AG04450 (cell line): ENCODE data around the gene SIAH3. TPM values are rescaled to one million over a fixed set of nuclear protein-coding genes. Genes with fewer than 3 reads are reported as not detected.

Source experiments
- CTCF ChIA-PET: fragments of 300-600, 350-600 bp; formaldehyde crosslinking; extraction: SDS; loops from one replicate; lab custom pipeline; 2022; ENCODE audit warnings: antibody characterized with exemption, inconsistent platforms; lab: Charles Lee
- POLR2A ChIA-PET: fragments of 350-600 bp; formaldehyde crosslinking; extraction: SDS; loops from one replicate; lab custom pipeline; 2021; ENCODE audit warnings: antibody characterized with exemption, inconsistent platforms; lab: Yijun Ruan, JAX
- DNase-seq: peaks from one replicate; pipeline ENCODE4 v3.0.0-alpha.2; 2011; ENCODE audit warnings: low read depth, low spot score
- H3K27ac ChIP-seq: one replicate; pipeline ENCODE4 v1.5.1; 2012; ENCODE audit warnings: low read depth, low read length, control low read depth
- H3K27me3 ChIP-seq: one replicate; pipeline ENCODE4 v1.6.0; 2012; ENCODE audit warnings: low read length; ENCODE audit not compliant: control insufficient read depth, insufficient read depth
- H3K4me3 ChIP-seq: 2 replicates; pipeline ENCODE4 v1.5.1; 2011; ENCODE audit warnings: mild to moderate bottlenecking, low read depth, low read length, control low read depth
- H3K9me3 ChIP-seq: 2 replicates; pipeline ENCODE4 v1.5.1; 2012; ENCODE audit warnings: low read length; ENCODE audit not compliant: control insufficient read depth, insufficient read depth
- CTCF ChIP-seq: IDR thresholded peaks from 2 replicates; pipeline ENCODE4 v1.5.1; 2011; ENCODE audit warnings: low read depth, low read length, control low read depth, inconsistent platforms
- polyA plus RNA-seq: library from polyadenylated mRNA; depleted of rRNA; stranded (reverse); fragments of >200 nt; gene quantifications from 2 replicates; pipeline ENCODE4 v1.2.3, GENCODE V29; 2011

Gene SIAH3
- polyA plus RNA-seq, 1 experiment, result not detected

DNA sequence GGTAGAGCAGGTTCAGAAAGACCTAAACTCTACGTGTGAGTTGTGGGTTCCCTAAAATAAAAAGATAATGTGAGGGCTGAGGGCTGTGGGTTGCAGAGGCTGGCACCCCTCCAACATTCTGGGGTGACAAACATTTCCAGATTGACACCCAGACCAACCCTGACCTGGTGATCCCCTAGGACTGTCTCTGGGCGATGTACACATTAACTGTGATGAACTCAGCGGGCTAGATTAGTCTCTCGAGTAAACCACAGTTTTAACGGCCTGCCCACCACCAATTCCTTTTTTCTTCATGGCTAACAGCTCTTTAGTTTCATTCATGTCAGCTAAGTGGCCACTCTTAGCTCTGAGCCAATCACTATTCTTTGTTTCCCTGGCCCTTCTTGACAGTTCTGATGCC lies 24.8 kb downstream of the SIAH3 start:
- Histone ChIP-seq H3K4me3 (no peak overlapping the region), H3K27me3 (peaks cover 7% of the 10 kb centered on the region), H3K9me3 (no peaks in the 10 kb centered on the region), H3K27ac (no peak overlapping the region)
- CTCF ChIA-PET, result no interaction called here
- DNase-seq, result no peak
- POLR2A ChIA-PET, result no interaction called here
- TF ChIP-seq CTCF, result no peak

- ChIA-PET POLR2A (no interaction called here), CTCF (interaction anchor here (1.0 kb wide), 1 partner anchor 335 kb away, joined by 4 read pairs; no protein-coding TSS in a partner anchor)
- H3K4me3 ChIP-seq, result no peak overlapping the region
- no peak for DNase-seq
- H3K9me3 ChIP-seq, result no peaks in the 10 kb centered on the region
- H3K27ac ChIP-seq, result no peak overlapping the region
- H3K27me3 ChIP-seq, result peaks cover 9% of the 10 kb centered on the region
- no peak for TF ChIP-seq CTCF
Observed at GRCh38 chr13:45825387-45825650, 26.2 kb downstream of the SIAH3 start.

DNA sequence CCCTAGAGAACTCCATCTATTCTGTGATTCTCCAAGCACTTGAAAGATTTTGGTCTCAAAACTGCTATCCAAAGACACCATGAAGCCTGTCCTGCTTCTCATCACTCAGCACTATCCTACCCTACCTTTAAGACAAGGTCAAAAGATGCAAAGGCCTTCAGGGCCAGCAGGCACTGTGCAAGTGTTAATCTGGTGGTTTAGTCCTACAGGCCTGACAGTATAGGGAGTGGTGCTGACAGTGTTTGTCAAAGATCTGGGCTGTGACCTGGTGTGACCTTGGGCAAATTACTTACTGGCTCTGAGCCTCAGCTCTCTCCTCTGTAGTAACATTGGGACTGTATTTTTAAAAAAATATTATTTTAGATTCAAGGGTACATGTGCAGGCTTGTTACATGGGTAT lies 28.0 kb downstream of the SIAH3 start:
- Histone ChIP-seq H3K27me3 (peaks cover 11% of the 10 kb centered on the region), H3K4me3 (no peak overlapping the region), H3K9me3 (no peaks in the 10 kb centered on the region), H3K27ac (no peak overlapping the region)
- no peak for DNase-seq
- TF ChIP-seq CTCF, result no peak
- ChIA-PET CTCF (no interaction called here), POLR2A (no interaction called here)

- peaks cover 11% of the 10 kb centered on the region for H3K27me3 ChIP-seq
- no peak overlapping the region for H3K4me3 ChIP-seq
- no peaks in the 10 kb centered on the region for H3K9me3 ChIP-seq
- POLR2A ChIA-PET, result no interaction called here
- CTCF ChIA-PET, result interaction anchor here (0.6 kb wide), 1 partner anchor 52 kb away, joined by 3 read pairs; no protein-coding TSS in a partner anchor
- TF ChIP-seq CTCF, result no peak
- no peak overlapping the region for H3K27ac ChIP-seq
- no peak for DNase-seq
Observed at GRCh38 chr13:45821811-45822210, 29.7 kb downstream of the SIAH3 start.

DNA sequence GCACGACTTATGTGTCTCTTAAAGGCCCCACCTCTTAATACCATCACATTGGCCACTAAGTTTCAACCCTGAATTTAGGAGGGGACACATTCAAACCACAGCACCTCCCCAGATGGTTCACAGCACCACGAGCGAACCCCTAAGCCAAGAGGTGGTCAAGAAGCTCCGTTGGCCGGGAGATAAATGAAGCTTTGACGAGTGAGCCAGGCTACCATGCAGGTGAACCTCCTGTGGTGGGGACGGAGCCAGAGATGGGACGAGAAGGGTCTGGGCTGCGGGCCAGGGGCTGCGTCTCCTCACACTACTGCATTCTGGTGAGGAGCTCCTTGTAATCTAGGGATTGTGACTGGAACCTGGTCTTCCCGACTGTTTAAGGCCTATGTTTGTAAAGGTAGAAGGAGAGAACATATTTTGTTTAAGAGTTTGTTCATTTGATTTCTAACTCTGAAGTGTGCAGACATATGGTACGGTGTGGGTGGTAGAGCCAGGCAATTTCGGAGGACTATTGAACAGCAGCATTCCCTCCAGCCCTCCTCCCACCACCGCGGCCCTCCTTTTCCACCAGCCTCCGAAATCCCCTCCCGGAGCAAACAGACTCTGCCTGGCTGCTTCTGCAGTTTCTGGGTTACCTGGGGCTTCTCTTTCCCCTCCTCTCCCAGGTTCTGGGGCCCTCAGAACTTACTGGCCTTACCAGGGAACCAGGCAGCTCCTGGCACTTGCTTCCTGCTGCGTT lies 31.3 kb downstream of the SIAH3 start:
- H3K9me3 ChIP-seq, result no peaks in the 10 kb centered on the region
- H3K27me3 ChIP-seq, result peaks cover 9% of the 10 kb centered on the region
- CTCF ChIA-PET, result interaction anchor here (0.7 kb wide), 1 partner anchor 84 kb away, joined by 3 read pairs; no protein-coding TSS in a partner anchor
- no peak overlapping the region for H3K4me3 ChIP-seq
- POLR2A ChIA-PET, result no interaction called here
- no peak overlapping the region for H3K27ac ChIP-seq
- DNase-seq, result no peak
- no peak for TF ChIP-seq CTCF
